ENCODE measurements around the gene SPRN. TPM values are rescaled to one million over a fixed set of nuclear protein-coding genes. Genes with fewer than 3 reads are reported as not detected.

SPRN gene
- total and polyA plus RNA-seq, 2 of the 4 experiments (the other 2 are of a cell fraction) = 0.36 to 2.3 TPM

DNA sequence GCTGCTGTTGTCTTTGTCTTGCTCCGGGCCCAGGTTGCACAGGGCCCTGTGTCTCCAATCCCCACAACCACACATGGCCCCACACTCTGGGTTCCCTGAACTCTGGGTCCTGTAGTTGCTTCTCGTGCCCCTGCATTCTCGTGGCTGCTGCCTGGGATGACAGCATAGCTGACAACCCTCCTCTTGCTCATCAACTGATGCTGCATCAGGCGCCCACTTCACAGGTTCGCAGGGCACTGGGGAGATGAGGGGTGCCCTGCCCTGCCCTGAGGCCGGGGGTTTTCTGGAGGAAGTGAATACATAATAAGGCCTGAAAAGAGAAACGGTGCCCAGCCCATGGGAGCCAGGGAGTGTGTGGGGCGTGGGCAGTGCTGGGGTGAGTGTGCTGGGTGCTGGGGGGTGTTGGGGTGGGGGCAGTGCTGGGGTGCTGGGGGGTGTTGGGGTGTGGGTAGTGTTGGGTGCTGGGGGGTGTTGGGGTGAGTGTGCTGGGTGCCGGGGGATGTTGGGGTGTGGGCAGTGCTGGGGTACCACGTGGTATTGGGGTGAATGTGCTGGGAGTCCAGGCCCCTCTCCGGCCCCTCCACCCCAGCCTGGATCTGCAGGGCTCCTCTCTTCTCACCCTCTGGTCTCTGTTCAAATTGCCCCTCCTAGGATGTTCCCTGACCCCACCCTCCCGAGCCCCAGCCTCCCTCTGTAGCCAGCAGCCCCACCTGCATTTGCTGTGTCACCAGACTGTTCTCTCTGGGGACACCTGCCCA, 32.5 kb downstream of the SPRN start (continued):
- TF ChIP-seq POLR2A (IDR thresholded peaks at IDR 0.05; ENCODE audit: low read depth, low read length) (no peak), RCOR1 (IDR thresholded peaks at IDR 0.05; ENCODE audit: insufficient replicate concordance, low read length) (no peak)

DNA sequence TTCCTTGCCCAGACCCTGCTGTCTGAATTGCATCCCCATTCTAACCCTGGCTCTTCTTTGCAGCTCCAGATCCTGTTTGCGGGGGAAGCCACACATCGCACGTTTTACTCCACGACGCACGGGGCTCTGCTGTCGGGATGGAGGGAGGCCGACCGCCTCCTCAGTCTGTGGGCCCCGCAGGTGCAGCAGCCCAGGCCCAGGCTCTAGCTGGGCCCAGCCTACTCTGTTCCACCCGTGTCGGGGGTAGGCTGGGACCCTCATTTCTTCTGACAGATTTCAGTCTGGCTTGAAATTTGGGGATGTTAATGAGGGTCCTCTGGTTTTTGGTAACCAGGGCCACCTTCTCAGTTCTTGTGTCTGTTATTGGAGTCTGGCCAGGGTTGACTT, 33.2 kb downstream of the SPRN start:
- H3K9ac ChIP-seq (ENCODE audit: low read depth, low read length) = no peak overlapping the region
- H2BK5ac ChIP-seq (ENCODE audit: low read depth, low read length, poor library complexity, severe bottlenecking) = no peak overlapping the region
- CTCF ChIA-PET = no interaction called here
- H3K4ac ChIP-seq (ENCODE audit: low read depth, low read length) = no peak overlapping the region
- no peak overlapping the region for H3K4me3 ChIP-seq (ENCODE audit: insufficient read depth, low read depth, low read length)
- H4K91ac ChIP-seq (ENCODE audit: insufficient read depth, low read depth, low read length) = no peak overlapping the region
- H4K5ac ChIP-seq (ENCODE audit: low read depth, low read length) = no peak overlapping the region
- H3K18ac ChIP-seq (ENCODE audit: low read depth, low read length) = no peak overlapping the region
- ATAC-seq (ENCODE audit: low read depth) (no peak), DNase-seq (no peak)
- no peak overlapping the region for H2AK9ac ChIP-seq (replicated peaks; ENCODE audit: low read depth, low read length, poor library complexity)
- intact Hi-C loops (cut with micrococcal nuclease) (no loop called here), in situ Hi-C loops (cut with MboI; ENCODE audit: low sequenced_read_pairs) (no loop called here), dilution Hi-C loops (cut with HindIII; ENCODE audit: low sequenced_read_pairs, unreplicated experiment) (no loop called here)
- no TSS peak for BruUV-seq (replicated peaks)
- peaks cover 4% of the 10 kb centered on the region; the same call in 1 of the 2 replicates for H3K4me1 ChIP-seq (ENCODE audit: control insufficient read depth, insufficient read depth, low read length)
- no peak overlapping the region for H2BK120ac ChIP-seq (ENCODE audit: low read depth, low read length)
- H4K20me1 ChIP-seq (ENCODE audit: insufficient read depth, low read length) = no peaks in the 10 kb centered on the region
- H3K36me3 ChIP-seq (ENCODE audit: control insufficient read depth, insufficient read depth, low read length) = peaks cover 14% of the 10 kb centered on the region
- no peak overlapping the region for H2BK15ac ChIP-seq (ENCODE audit: low read depth, low read length)
- H3K4me2 ChIP-seq (ENCODE audit: low read depth, low read length) = no peak overlapping the region
- H3K27ac ChIP-seq (ENCODE audit: insufficient read depth, low read length) = no peak overlapping the region
- H2AK5ac ChIP-seq (ENCODE audit: low read depth, low read length) = no peak overlapping the region
- WGBS, 2 experiments (ENCODE audit: extremely low coverage in 2 of 2, insufficient read length in 1 of 2) = 100% methylated on average over 3 of the region's 12 CpGs; no CpG with 5 or more reads in 1 of the 2 experiments
- POLR2A ChIA-PET (ENCODE audit: unreplicated experiment) = no interaction called here
- H2AFZ ChIP-seq (replicated peaks; ENCODE audit: low read length, poor library complexity) = no peak overlapping the region
- no peak overlapping the region for H3K23ac ChIP-seq (ENCODE audit: low read depth, low read length)
- H2BK20ac ChIP-seq (ENCODE audit: low read depth, low read length) = no peak overlapping the region
- H3K56ac ChIP-seq (ENCODE audit: extremely low read depth, insufficient read depth, low read length) = no peak overlapping the region
- H3K9me3 ChIP-seq (ENCODE audit: control insufficient read depth, insufficient read depth, low read length) = no peaks in the 10 kb centered on the region
- peaks cover 19% of the 10 kb centered on the region in 2 experiments for H3K79me1 ChIP-seq (ENCODE audit: low read depth in 1 of 2, low read length in 2 of 2)
- no peak overlapping the region for H3K14ac ChIP-seq (replicated peaks; ENCODE audit: low read depth, low read length)
- no peak overlapping the region for H4K8ac ChIP-seq (ENCODE audit: low read depth in 2 of 2, low read length in 2 of 2)
- H3K27me3 ChIP-seq (ENCODE audit: control insufficient read depth, insufficient read depth, low read length) = no peaks in the 10 kb centered on the region
- H3K9me1 ChIP-seq (ENCODE audit: insufficient read depth, low read length) = peaks cover 8% of the 10 kb centered on the region; the same call in 1 of the 2 replicates
- TF ChIP-seq NFE2L2 (IDR thresholded peaks at IDR 0.05; ENCODE audit: low read depth, low read length) (no peak), FOS (IDR thresholded peaks at IDR 0.05; ENCODE audit: low read depth, low read length) (no peak), POLR2A (IDR thresholded peaks at IDR 0.05; ENCODE audit: low read depth, low read length) (no peak), MXI1 (IDR thresholded peaks at IDR 0.05; ENCODE audit: borderline replicate concordance, low read depth, low read length) (no peak), CEBPB (IDR thresholded peaks at IDR 0.05; ENCODE audit: low read depth, low read length) (no peak), MAFK (IDR thresholded peaks at IDR 0.05; ENCODE audit: low read depth, low read length) (no peak), BHLHE40 (IDR thresholded peaks at IDR 0.05; ENCODE audit: low read depth, low read length) (no peak), MAZ (IDR thresholded peaks at IDR 0.05; ENCODE audit: borderline replicate concordance, low read depth, low read length) (no peak), SMC3 (IDR thresholded peaks at IDR 0.05; ENCODE audit: low read depth, low read length) (no peak), CHD1 (IDR thresholded peaks at IDR 0.05; ENCODE audit: low read depth, low read length) (no peak), RAD21 (IDR thresholded peaks at IDR 0.05; ENCODE audit: low read length) (no peak)
- TF ChIP-seq, protein P1, sequence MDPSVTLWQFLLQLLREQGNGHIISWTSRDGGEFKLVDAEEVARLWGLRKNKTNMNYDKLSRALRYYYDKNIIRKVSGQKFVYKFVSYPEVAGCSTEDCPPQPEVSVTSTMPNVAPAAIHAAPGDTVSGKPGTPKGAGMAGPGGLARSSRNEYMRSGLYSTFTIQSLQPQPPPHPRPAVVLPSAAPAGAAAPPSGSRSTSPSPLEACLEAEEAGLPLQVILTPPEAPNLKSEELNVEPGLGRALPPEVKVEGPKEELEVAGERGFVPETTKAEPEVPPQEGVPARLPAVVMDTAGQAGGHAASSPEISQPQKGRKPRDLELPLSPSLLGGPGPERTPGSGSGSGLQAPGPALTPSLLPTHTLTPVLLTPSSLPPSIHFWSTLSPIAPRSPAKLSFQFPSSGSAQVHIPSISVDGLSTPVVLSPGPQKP (IDR thresholded peaks at IDR 0.05; ENCODE audit: borderline replicate concordance, low read depth, low read length) = no peak
- TF ChIP-seq, protein P2, sequence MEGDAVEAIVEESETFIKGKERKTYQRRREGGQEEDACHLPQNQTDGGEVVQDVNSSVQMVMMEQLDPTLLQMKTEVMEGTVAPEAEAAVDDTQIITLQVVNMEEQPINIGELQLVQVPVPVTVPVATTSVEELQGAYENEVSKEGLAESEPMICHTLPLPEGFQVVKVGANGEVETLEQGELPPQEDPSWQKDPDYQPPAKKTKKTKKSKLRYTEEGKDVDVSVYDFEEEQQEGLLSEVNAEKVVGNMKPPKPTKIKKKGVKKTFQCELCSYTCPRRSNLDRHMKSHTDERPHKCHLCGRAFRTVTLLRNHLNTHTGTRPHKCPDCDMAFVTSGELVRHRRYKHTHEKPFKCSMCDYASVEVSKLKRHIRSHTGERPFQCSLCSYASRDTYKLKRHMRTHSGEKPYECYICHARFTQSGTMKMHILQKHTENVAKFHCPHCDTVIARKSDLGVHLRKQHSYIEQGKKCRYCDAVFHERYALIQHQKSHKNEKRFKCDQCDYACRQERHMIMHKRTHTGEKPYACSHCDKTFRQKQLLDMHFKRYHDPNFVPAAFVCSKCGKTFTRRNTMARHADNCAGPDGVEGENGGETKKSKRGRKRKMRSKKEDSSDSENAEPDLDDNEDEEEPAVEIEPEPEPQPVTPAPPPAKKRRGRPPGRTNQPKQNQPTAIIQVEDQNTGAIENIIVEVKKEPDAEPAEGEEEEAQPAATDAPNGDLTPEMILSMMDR (conservative IDR thresholded peaks at IDR 0.05; ENCODE audit: low read depth, low read length) = no peak

Measured in IMR-90 (cell line).